Neuronal stem cell (in vitro differentiated cells): ENCODE data around the gene CBX8.

Experiments used
- DNase-seq: peaks from one replicate; pipeline ENCODE4 v3.0.0-alpha.2; 2013; ENCODE audit warnings: low spot score
- H2AFZ ChIP-seq: one replicate; pipeline ENCODE4 v1.6.1; 2013; ENCODE audit warnings: mild to moderate bottlenecking, low read length, inconsistent platforms
- H2AK5ac ChIP-seq: 2 replicates; pipeline ENCODE4 v1.6.1; 2013; ENCODE audit warnings: low read depth, mild to moderate bottlenecking, inconsistent platforms, low read length, moderate library complexity, mixed read lengths
- H2BK120ac ChIP-seq: 2 replicates; pipeline ENCODE4 v1.6.1; 2013; ENCODE audit warnings: low read depth, mild to moderate bottlenecking, inconsistent platforms, low read length, moderate library complexity, mixed read lengths
- H2BK12ac ChIP-seq: one replicate; pipeline ENCODE4 v1.6.1; 2013; ENCODE audit warnings: low read length, inconsistent platforms
- H2BK15ac ChIP-seq: 2 replicates; pipeline ENCODE4 v1.6.1; 2013; ENCODE audit warnings: mild to moderate bottlenecking, low read length, inconsistent platforms, mixed read lengths
- H2BK5ac ChIP-seq: one replicate; pipeline ENCODE4 v1.6.1; 2013; ENCODE audit warnings: inconsistent platforms, mild to moderate bottlenecking, low read length, moderate library complexity
- H3K14ac ChIP-seq: one replicate; pipeline ENCODE4 v1.6.1; 2013; ENCODE audit warnings: low read length, inconsistent platforms
- H3K18ac ChIP-seq: 2 replicates; pipeline ENCODE4 v1.6.1; 2013; ENCODE audit warnings: low read length, inconsistent platforms
- H3K23ac ChIP-seq: 2 replicates; pipeline ENCODE4 v1.6.1; 2013; ENCODE audit warnings: low read depth, mild to moderate bottlenecking, mixed read lengths, low read length, inconsistent platforms; ENCODE audit not compliant: poor library complexity
- H3K27ac ChIP-seq: replicated peaks from 3 replicates; pipeline ENCODE4 v1.5.1; 2013; ENCODE audit warnings: low read length, inconsistent platforms
- H3K27me3 ChIP-seq, 3 experiments: 2 replicates each; pipeline ENCODE4 v1.6.1; 2013; ENCODE audit warnings: low read length in 3 of 3, mild to moderate bottlenecking in 2 of 3, inconsistent platforms in 1 of 3, low read depth in 1 of 3, mixed read lengths in 1 of 3, moderate library complexity in 1 of 3; ENCODE audit not compliant: control insufficient read depth in 3 of 3, insufficient read depth in 3 of 3
- H3K36me3 ChIP-seq, 2 donors: replicated peaks in 1 of 2; 2 replicates each; pipeline ENCODE4 v1.6.1; 2013; ENCODE audit warnings: low read length in 2 of 2; ENCODE audit not compliant: control insufficient read depth in 2 of 2, insufficient read depth in 2 of 2
- H3K4ac ChIP-seq: 2 replicates; pipeline ENCODE4 v1.6.1; 2013; ENCODE audit warnings: inconsistent platforms, mild to moderate bottlenecking, low read length, moderate library complexity
- H3K4me1 ChIP-seq, 2 donors: 1 replicate in 1 of 2; 2 replicates in 1 of 2; pipeline ENCODE4 v1.6.1; 2013; ENCODE audit warnings: low read length in 2 of 2, low read depth in 1 of 2; ENCODE audit not compliant: control insufficient read depth in 2 of 2, insufficient read depth in 1 of 2
- H3K4me2 ChIP-seq: one replicate; pipeline ENCODE4 v1.6.1; 2013; ENCODE audit warnings: mild to moderate bottlenecking, low read length, inconsistent platforms; ENCODE audit not compliant: insufficient read depth, poor library complexity, severe bottlenecking
- H3K4me3 ChIP-seq, 2 donors: 2 replicates each; pipeline ENCODE4 v1.5.1; 2013; ENCODE audit warnings: low read length in 2 of 2, mild to moderate bottlenecking in 2 of 2, inconsistent platforms in 1 of 2, moderate library complexity in 1 of 2
- H3K79me1 ChIP-seq: one replicate; pipeline ENCODE4 v1.6.1; 2013; ENCODE audit warnings: low read depth, mild to moderate bottlenecking, inconsistent platforms, low read length, moderate library complexity
- H3K9ac ChIP-seq: one replicate; pipeline ENCODE4 v1.6.1; 2013; ENCODE audit warnings: mild to moderate bottlenecking, low read depth, low read length, inconsistent platforms; ENCODE audit not compliant: poor library complexity
- H3K9me3 ChIP-seq, 2 donors: replicated peaks in 1 of 2; 2 replicates each; pipeline versions ENCODE3 to v1.6.1; 2013; ENCODE audit warnings: low read length in 2 of 2, mild to moderate bottlenecking in 2 of 2, inconsistent platforms in 1 of 2, low read depth in 1 of 2, mixed read lengths in 1 of 2, moderate library complexity in 1 of 2; ENCODE audit not compliant: control insufficient read depth in 2 of 2, insufficient read depth in 1 of 2
- H4K8ac ChIP-seq: one replicate; pipeline ENCODE4 v1.6.1; 2013; ENCODE audit warnings: low read depth, mild to moderate bottlenecking, inconsistent platforms, low read length, moderate library complexity
- H4K91ac ChIP-seq: one replicate; pipeline ENCODE4 v1.6.1; 2013; ENCODE audit warnings: low read length, low read depth, mild to moderate bottlenecking, inconsistent platforms; ENCODE audit not compliant: poor library complexity
- WGBS, 2 donors: extraction: QIAGEN DNeasy Blood & Tissue Kit; methylation state at CpG; one replicate each; pipeline ENCODE4 v1.1.7; 2013; ENCODE audit warnings: missing lambda C conversion rate in 2 of 2, mixed read lengths in 1 of 2; ENCODE audit not compliant: insufficient read length in 2 of 2, insufficient replicate concordance in 1 of 2; ENCODE audit errors: extremely low coverage in 2 of 2; 5-methylcytosine and 5-hydroxymethylcytosine counted together

The CBX8 gene

DNA sequence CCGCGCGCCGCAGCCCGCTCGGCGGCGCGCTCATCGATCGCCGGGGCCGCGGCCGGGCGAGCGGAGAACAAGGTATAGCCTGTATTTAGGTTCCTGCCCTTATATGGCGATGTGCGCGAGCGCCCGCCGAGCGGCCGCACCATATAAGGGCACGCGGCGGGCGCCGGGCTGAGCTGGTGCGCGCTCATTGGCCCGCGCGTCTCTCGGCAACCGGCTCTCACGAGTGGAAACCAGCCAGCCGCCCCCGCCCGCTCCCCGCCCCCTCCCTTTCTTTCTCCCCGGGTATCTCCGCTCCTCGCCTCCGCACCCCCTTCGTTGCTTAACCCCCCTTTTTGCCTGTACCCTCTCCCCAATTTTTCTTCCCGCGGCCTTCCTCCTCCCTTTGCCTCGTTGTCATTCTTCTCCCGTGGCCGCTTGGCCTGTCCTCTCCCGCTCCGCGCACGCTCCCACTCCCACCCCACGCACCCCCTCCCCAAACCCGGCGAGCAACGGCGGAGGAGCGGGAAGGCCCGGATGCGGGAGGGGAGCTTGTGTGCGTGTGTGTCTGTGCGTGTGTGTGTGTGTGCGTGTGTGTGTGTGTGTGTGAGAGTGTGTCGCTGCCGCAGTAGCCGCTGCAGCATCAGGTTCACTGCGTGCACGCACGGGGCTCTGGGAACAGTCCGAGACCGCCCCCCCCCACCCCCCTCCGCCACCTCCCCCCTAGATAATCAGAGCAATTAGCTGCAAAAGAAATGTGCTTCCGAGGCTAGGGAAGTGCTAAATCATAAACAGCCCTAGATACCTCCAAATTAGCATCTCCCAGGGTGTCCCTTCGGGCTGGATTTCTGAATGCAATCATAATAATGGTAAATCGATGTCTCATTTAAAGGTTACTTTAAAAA lies 13.5 kb upstream of the CBX8 start:
- no peaks in the 10 kb centered on the region for H3K36me3 ChIP-seq
- H2BK5ac ChIP-seq: no peak overlapping the region
- peak overlapping the region; percentile 69 for H2BK120ac ChIP-seq
- H3K4me1 ChIP-seq: peaks cover 32 to 50% of the 10 kb centered on the region in 2 donors
- no peak overlapping the region for H3K23ac ChIP-seq
- H3K9me3 ChIP-seq: peaks cover 3 to 7% of the 10 kb centered on the region in 2 donors
- no peak for DNase-seq
- no peaks in the 10 kb centered on the region for H3K79me1 ChIP-seq
- peaks cover 51 to 89% (median 63%) of the 10 kb centered on the region in 3 experiments for H3K27me3 ChIP-seq
- no peak overlapping the region for H3K14ac ChIP-seq
- H2BK12ac ChIP-seq: no peak overlapping the region
- H3K4ac ChIP-seq: peak overlapping the region; percentile 87
- no peak overlapping the region for H3K27ac ChIP-seq
- peak overlapping the region; percentile 77 for H2BK15ac ChIP-seq
- H3K4me3 ChIP-seq: peak overlapping the region; percentile 54 to 76
- H3K4me2 ChIP-seq: peak overlapping the region; percentile 68
- H4K91ac ChIP-seq: no peak overlapping the region
- peak overlapping the region; percentile 85 for H3K9ac ChIP-seq
- peak overlapping the region; percentile 96 for H3K18ac ChIP-seq
- no CpG with 5 or more reads among the region's 79 CpGs for WGBS, 2 donors
- H2AK5ac ChIP-seq: no peak overlapping the region
- peak overlapping the region; percentile 78 for H2AFZ ChIP-seq
- peak overlapping the region; percentile 26 for H4K8ac ChIP-seq

DNA sequence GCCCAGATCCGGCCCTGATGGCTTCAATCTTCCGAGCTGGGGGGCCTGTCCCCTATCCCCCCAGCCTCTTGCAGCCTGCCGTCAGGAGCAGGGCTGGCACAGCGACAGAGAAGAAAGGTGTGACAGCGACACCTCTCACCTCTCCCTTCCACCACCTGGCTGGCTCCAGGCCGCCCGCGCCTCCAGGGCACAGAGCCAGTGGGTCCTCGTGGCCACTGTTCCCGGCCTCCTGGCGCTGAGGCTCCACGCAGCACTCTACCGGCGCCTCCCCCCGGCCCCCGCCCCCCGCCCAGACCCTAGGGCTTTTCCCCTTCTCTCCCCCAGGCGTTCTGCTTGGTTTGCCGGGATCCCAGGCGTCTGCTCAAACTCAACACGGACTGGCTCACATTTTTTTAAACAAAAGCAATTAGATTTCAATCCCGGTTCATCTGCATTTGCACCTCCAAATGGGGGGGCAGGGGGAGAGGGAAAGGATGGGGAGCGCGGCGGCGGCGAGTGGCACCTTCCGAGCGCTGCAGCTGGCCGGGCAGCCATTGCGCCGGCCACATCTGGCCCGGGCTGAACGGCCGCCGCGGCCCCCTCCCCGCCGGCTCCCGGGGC lies 12.8 kb upstream of the CBX8 start:
- Histone ChIP-seq H3K18ac (peak overlapping the region; percentile 97), H3K4ac (no peak overlapping the region), H3K36me3 (no peaks in the 10 kb centered on the region), H3K4me3 (peak overlapping the region in 1 of 2 donors; percentile 37), H3K27me3 (peaks cover 50 to 89% (median 64%) of the 10 kb centered on the region in 3 experiments), H2BK12ac (peak overlapping the region; percentile 88), H2BK15ac (peak overlapping the region; percentile 100), H2AK5ac (peak overlapping the region; percentile 99), H4K8ac (no peak overlapping the region), H2BK5ac (no peak overlapping the region), H3K14ac (no peak overlapping the region), H3K79me1 (no peaks in the 10 kb centered on the region), H3K4me1 (peaks cover 32 to 56% of the 10 kb centered on the region in 2 donors), H2AFZ (peak overlapping the region; percentile 65), H3K9ac (peak overlapping the region; percentile 83), H4K91ac (no peak overlapping the region), H2BK120ac (peak overlapping the region; percentile 47), H3K27ac (no peak overlapping the region), H3K23ac (peak overlapping the region; percentile 82), H3K4me2 (peak overlapping the region; percentile 68), H3K9me3 (peaks cover 3 to 7% of the 10 kb centered on the region in 2 donors)
- WGBS, 2 donors: no CpG with 5 or more reads among the region's 40 CpGs
- DNase-seq: no peak

DNA sequence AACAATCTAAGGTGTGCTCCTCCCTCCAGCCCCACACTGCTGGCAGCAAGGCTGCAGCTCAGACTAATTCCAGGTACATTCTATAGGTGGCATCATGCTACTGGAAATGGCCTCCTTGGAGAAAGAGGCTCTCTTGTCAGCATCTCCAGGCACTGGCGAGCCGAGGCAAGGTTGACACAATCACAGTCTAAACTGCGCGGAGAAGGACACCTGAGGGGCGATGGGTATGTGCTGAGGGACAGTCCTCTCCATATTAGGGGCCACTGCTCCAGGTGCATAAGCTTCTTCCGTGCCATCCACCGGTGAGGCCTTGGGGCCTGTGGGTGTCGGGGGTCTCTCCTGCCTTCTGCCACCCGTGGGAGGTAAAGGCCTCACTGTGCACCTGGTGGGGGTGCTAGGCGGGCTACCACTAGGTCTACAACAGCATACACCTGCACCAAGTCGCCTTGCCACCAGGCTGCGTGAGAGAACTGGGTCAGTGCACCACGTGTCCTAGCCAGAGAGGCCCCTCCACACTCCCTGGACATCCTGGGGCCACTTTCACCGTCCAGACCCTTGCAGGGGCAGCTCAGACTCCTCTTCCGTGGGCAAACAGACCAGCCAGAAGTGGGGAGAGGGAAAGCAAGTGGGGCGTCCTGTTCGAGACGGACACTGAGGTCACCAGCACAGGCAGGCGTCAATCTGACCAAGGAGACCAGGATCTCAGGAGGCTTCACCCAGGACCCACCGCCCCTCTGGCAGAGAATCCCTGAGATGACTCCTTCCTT lies 12.1 kb upstream of the CBX8 start:
- no peak overlapping the region for H3K4ac ChIP-seq
- H3K36me3 ChIP-seq: no peaks in the 10 kb centered on the region
- H3K27ac ChIP-seq: no peak overlapping the region
- H3K27me3 ChIP-seq: peaks cover 48 to 89% (median 62%) of the 10 kb centered on the region in 3 experiments
- H3K23ac ChIP-seq: peak overlapping the region; percentile 82
- H3K14ac ChIP-seq: peak overlapping the region; percentile 47
- peaks cover 0 to 4% of the 10 kb centered on the region in 2 donors for H3K9me3 ChIP-seq
- H3K4me1 ChIP-seq: peaks cover 26 to 56% of the 10 kb centered on the region in 2 donors
- peak overlapping the region; percentile 99 for H2AK5ac ChIP-seq
- H3K4me3 ChIP-seq: no peak overlapping the region
- H3K4me2 ChIP-seq: no peak overlapping the region
- H2BK15ac ChIP-seq: peak overlapping the region; percentile 100
- peak overlapping the region; percentile 83 for H3K9ac ChIP-seq
- peak overlapping the region; percentile 47 for H2BK120ac ChIP-seq
- peak overlapping the region; percentile 97 for H3K18ac ChIP-seq
- no CpG with 5 or more reads among the region's 20 CpGs for WGBS, 2 donors
- no peak overlapping the region for H4K91ac ChIP-seq
- DNase-seq: no peak
- no peaks in the 10 kb centered on the region for H3K79me1 ChIP-seq
- no peak overlapping the region for H2BK5ac ChIP-seq
- H2BK12ac ChIP-seq: peak overlapping the region; percentile 4
- no peak overlapping the region for H2AFZ ChIP-seq
- no peak overlapping the region for H4K8ac ChIP-seq
